ENCODE data around the gene APOBEC3H.
A peak's percentile ranks its signal among the peaks of the same experiment; 100 is the strongest.
"Not testable (repeated sequence)": the region's sequence is repeated elsewhere in the genome, so short reads cannot be mapped to it uniquely, and the experiment has no call there.

The APOBEC3H gene

GRCh38 chr22:39097098-39098020 lies at the start of gene APOBEC3H:
TSS of gene APOBEC3H (plus strand) at chr22:39097244. CDS start at chr22:39100279, 3,035 bp downstream.
- DNase-seq (ENCODE audit: low read depth) = no peak

GRCh38 chr22:39049486-39049885 lies 47.6 kb upstream of the APOBEC3H start:
- DNase-seq (ENCODE audit: low read depth) = not testable (repeated sequence)

- not testable (repeated sequence) for DNase-seq (ENCODE audit: low read depth)
Observed at GRCh38 chr22:39051844-39052495, 45.1 kb upstream of the APOBEC3H start.

DNA sequence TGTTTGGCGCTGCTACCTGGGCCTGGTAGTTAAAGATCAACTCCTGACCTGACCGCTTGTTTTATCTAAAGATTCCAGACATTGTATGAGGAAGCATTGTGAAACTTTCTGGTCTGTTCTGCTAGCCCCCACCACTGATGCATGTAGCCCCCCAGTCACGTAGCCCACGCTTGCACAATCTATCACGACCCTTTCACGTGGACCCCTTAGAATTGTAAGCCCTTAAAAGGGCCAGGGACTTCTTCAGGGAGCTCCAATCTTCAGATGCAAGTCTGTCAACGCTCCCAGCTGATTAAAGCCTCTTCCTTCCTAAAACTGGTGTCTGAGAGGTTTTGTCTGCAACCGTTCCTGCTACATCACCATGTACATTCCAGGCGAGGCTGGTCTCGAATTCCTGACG lies 41.4 kb upstream of the APOBEC3H start:
- no peak for DNase-seq (ENCODE audit: low read depth)

DNA sequence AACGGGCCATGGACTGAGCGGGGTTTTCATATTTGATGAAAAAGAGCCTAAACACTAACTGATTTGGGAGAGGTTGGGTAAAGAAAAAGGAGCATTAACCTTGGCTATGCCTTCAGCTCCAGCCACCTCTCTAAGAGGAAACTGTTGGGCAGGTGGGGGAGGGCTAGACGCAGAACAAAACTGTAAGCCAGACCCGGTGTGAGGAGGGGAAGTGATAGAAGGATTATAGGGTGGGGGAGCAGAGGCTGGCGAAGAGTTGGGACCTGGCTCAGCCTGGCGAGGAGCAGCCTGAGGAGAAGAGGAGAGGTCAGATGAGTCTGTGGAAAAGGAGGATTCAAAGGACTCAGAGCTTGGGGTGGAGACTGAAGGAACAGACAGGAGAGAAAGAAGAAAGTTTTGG lies 35.8 kb upstream of the APOBEC3H start:
- DNase-seq (ENCODE audit: low read depth) = not testable (repeated sequence)

DNA sequence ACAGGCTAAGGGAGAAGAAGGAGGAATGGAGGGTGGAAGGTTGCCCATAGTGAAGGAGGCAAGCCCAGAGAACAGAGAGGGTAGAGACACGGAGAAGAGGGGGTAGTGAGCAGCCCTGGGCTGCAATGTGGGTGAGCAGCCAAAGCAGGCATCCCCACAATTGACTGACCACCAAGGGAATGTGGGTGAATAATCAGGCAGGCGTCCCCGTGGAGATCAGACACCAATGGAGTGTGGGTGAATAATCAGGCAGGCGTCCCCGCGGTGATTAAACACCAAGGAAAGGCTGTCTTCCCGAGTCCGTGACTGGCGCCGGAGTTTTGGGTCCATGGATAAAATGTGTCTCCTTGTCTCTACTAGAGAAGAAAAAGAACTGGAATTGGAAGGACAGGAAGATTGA lies 35.1 kb upstream of the APOBEC3H start:
- DNase-seq (ENCODE audit: low read depth) = not testable (repeated sequence)

GRCh38 chr22:39063904-39064303 lies 33.1 kb upstream of the APOBEC3H start:
- not testable (repeated sequence) for DNase-seq (ENCODE audit: low read depth)

- not testable (repeated sequence) for DNase-seq (ENCODE audit: low read depth)
Observed at GRCh38 chr22:39066442-39067276, 30.4 kb upstream of the APOBEC3H start.

GRCh38 chr22:39068033-39068785 lies 28.8 kb upstream of the APOBEC3H start:
- no peak for DNase-seq (ENCODE audit: low read depth)

GRCh38 chr22:39070186-39070585 lies 26.9 kb upstream of the APOBEC3H start:
- DNase-seq (ENCODE audit: low read depth) = no peak

DNA sequence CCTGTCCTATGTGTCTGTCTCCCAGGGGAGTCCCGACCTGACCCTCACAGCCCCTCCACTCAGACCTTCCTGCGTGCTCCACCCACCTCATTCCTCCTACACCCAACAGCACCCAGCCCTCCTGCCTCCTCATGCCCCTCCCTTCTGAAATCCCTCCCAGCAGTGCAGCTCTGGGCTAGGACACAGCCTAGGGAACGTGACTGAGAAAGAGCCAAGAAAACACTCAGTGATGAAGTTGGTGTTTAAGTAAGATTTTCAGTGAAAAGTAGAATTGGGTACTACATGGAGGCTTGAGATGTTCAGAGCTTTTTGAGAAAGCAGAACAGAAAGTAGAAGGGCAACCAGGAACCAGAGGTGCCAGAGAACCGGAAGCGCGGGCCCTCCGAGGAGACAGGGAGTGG lies 24.5 kb upstream of the APOBEC3H start:
- DNase-seq (ENCODE audit: low read depth) = not testable (repeated sequence)

DNA sequence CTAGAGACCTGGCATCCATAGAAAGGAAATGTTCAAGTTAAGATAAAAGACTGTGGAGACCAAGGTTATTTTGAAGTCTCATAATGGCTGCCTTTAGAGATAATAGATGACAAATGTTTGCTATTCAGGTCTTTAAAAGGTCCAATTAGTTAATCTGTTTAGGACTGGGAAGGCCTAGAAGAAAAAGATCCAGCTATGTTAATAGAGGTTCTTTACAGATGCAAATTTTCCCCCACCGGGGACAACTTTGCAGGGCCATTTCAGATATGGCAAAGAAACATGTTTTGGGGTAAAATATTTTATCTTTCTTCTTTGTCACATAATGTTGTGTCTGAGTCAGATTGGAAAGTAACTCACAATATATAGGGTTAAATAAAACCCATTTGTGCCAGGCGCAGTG lies 23.1 kb upstream of the APOBEC3H start:
- DNase-seq (ENCODE audit: low read depth) = no peak

DNA sequence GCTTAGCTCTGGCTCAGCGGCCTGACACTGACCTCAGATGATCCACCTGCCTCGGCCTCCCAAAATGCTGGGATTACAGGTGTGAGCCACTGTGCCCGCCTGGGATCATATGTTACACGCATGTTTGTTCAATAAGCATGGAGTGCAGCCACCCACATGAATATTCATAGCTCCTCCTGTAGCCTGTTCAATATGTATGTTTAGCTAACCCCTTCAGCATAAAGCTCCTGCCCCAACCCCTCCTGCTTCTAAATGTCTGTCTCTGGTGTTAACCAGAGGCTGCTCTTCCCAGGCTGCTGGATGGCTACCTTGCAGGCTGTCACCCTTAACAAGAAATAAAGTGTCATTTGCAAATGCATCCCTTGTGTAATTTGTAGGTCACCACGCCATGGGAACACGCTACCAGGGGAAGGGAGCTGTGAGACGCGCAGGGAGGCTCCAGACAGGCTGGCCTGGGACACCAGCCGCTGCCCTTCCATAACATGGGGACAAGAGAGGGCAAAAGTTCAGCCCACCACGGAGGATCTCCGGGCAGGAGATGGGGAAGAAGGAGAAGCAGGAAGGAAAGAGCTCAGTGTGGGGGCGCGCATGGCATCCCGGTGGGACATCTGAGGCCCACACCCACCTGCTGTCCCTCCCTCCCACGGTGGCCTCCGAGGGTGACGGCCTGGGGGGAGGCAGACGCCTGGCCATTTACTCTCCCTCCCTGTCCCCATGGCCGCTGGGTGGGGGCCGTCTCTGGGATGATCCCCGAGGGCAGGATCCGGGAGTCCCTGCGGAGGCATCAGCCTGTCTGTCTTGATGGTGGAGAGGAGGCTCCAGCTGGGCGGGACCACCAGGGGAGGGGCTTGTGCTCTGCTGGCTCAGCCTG lies 20.7 kb upstream of the APOBEC3H start:
- DNase-seq (ENCODE audit: low read depth) = not testable (repeated sequence)

DNA sequence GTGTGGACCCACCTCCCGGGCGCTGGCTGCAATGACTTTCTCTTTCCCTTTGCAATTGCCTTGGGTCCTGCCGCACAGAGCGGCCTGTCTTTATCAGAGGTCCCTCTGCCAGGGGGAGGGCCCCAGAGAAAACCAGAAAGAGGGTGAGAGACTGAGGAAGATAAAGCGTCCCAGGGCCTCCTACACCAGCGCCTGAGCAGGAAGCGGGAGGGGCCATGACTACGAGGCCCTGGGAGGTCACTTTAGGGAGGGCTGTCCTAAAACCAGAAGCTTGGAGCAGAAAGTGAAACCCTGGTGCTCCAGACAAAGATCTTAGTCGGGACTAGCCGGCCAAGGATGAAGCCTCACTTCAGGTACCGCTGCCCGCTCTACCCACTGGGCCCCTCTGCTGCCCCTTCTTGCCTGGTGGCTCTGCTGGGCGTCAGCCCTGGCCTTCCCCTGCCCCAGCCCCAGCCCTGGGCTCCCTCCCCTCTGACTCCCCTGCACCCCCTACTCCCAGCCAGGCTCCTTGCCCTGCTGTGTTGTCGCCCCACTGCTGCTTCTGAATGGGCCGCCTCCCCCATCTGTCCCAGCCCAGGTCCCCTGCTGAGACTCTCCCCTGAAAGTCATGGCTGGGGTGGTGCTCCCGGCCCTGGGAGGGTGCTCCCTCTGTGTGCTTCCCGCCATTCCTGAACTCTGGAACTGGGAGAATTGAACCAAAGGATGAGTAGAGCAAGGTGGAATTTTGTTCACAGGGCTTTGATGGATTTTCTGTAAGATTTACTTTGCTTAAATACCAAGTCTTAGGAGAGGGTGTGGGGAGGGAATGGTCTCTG lies 19.8 kb upstream of the APOBEC3H start, which contains the start of gene APOBEC3G:
TSS of gene APOBEC3G (plus strand) at position 250 of the 815 bp plus-strand sequence. CDS start at position 337, 87 bp downstream.
- peak; percentile 37 for DNase-seq (ENCODE audit: low read depth)

DNA sequence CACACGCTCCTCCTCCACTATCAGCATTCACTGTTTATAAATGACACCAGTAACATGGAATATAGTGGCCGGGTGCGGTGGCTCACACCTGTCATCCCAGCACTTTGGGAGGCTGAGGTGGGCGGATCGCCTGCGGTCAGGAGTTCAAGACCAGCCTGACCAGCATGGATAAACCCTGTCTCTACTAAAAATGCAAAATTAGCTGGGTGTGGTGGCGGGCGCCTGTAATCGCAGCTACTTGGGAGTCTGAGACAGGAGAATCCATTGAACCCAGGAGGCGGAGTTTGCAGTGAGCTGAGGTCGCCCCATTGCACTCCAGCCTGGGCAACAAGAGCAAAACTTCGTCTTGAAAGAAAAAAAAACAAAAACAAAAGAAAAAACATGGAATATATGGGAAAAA lies 19.1 kb upstream of the APOBEC3H start:
- DNase-seq (ENCODE audit: low read depth) = not testable (repeated sequence)

DNA sequence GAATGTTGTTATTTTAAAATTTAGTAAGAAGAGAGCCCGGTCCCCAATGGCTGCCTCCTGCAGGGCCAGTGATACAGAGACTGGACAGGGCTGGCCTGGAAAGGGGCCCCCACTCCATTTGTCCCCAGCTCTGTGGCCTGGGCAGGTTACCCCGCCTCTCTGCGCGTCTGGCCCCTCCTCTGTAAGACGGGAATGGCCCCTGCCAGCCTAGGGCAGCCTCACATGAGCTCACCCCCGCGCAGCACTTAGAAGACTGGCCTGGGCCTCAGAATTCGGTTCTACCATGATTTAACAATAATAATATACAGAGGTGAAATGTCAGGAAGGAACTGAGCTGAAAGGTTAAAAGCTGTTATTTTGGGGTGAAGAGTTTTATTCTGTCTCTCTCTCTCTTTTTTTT lies 18.7 kb upstream of the APOBEC3H start:
- no peak for DNase-seq (ENCODE audit: low read depth)

- DNase-seq (ENCODE audit: low read depth) = not testable (repeated sequence)
Observed at GRCh38 chr22:39079054-39079637, 17.9 kb upstream of the APOBEC3H start.

DNA sequence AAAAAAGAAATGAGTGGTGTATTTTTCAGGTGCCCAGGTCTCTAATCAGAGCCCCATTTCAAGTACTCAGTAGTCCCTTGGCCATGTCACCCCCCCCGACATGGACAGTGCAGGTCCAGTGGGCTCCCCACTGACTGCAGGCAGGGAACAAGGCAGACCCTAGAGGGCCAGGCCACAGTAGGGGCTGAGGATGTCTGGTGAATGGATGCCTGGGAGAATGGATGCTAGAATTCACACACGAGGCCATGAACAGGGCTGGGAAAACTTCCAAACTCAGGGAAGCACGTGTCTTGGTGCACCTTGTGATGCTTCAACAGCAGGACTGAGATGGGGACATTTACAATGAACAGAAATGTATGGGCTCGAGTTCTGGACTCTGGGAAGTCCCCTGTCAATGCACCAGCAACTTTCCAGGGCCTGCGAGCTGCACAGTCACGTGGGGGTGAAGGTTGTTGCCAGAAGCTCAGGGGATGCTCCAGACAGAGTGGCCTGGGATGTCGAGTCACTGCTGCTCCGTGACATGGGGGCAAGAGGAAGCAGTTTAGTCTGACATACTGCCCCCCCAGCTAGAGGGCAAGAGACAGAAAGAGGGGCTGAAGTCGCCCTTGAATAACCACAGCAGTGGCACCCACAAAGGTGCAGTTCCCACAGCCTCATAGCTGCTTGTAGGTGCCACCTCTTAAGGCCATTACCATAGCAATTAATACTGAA lies 16.8 kb upstream of the APOBEC3H start:
- no peak for DNase-seq (ENCODE audit: low read depth)
